Measurements from ENCODE around the gene PRDM5. TPM values are rescaled to one million over a fixed set of nuclear protein-coding genes. Genes with fewer than 3 reads are reported as not detected.

PRDM5 gene
- total RNA-seq, 1 experiment from 2014 or later = 5.1 TPM

DNA sequence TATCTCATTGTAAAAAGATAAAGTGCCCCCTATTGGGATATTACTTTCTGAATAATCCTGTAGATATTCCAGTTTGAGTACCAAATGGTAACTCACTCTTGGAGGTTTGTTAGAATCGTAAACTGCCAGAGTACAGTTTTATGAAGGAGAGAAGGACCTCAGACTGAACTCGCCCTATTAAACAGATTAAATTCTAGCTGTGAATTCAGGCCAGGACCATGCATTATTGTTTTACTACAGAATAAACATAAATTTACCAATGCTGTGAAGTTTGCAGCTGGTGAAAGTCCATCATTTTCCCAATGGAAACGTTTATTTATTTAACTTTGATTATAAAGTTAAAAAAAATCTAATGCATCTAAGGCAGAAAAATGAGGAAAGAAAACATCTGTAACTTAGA lies 20.2 kb upstream of the PRDM5 start (continued):
- TF ChIP-seq, protein P1, sequence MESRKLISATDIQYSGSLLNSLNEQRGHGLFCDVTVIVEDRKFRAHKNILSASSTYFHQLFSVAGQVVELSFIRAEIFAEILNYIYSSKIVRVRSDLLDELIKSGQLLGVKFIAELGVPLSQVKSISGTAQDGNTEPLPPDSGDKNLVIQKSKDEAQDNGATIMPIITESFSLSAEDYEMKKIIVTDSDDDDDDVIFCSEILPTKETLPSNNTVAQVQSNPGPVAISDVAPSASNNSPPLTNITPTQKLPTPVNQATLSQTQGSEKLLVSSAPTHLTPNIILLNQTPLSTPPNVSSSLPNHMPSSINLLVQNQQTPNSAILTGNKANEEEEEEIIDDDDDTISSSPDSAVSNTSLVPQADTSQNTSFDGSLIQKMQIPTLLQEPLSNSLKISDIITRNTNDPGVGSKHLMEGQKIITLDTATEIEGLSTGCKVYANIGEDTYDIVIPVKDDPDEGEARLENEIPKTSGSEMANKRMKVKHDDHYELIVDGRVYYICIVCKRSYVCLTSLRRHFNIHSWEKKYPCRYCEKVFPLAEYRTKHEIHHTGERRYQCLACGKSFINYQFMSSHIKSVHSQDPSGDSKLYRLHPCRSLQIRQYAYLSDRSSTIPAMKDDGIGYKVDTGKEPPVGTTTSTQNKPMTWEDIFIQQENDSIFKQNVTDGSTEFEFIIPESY (IDR thresholded peaks at IDR 0.05; ENCODE audit: extremely low read depth, insufficient replicate concordance, low read length) = no peak
- TF ChIP-seq JUND (IDR thresholded peaks at IDR 0.05) = no peak
- no peak for TF ChIP-seq EZH2 (IDR thresholded peaks at IDR 0.05)
- TF ChIP-seq TCF7L2 (IDR thresholded peaks at IDR 0.05; ENCODE audit: borderline replicate concordance, extremely low read depth, insufficient read depth, insufficient read length) = no peak

GRCh38 chr4:120940547-120940946 lies 18.0 kb upstream of the PRDM5 start:
- no TSS peak for BruUV-seq (replicated peaks)
- no peak for DNase-seq (ENCODE audit: low read depth, low spot score)
- ATAC-seq = no peak
- no peak overlapping the region for H2AFZ ChIP-seq (ENCODE audit: low read depth, low read length, poor library complexity, severe bottlenecking)
- RAD21 ChIA-PET (ENCODE audit: low non-redundant PET in 1 of 2, low total read pairs in 2 of 2, uncharacterized antibody in 2 of 2, unreplicated experiment in 2 of 2) = no interaction called here
- intact Hi-C loops (cut with micrococcal nuclease) = no loop called here
- H3K36me3 ChIP-seq (ENCODE audit: control insufficient read depth in 1 of 2, insufficient read depth in 2 of 2, low read length in 2 of 2) = no peaks in the 10 kb centered on the region
- H3K79me2 ChIP-seq (ENCODE audit: insufficient read depth, low read length) = no peaks in the 10 kb centered on the region
- no peak overlapping the region for H3K4me2 ChIP-seq (ENCODE audit: low read length)
- no peak overlapping the region for H3K27ac ChIP-seq (ENCODE audit: low read depth, low read length)
- H3K4me3 ChIP-seq (replicated peaks in 1 of 2; ENCODE audit: low read depth in 1 of 2, low read length in 2 of 2) = no peak overlapping the region
- H3K27me3 ChIP-seq (ENCODE audit: insufficient read depth, low read length) = no peaks in the 10 kb centered on the region
- H4K20me1 ChIP-seq (ENCODE audit: insufficient read depth) = no peaks in the 10 kb centered on the region
- H3K9ac ChIP-seq (ENCODE audit: low read length) = no peak overlapping the region
- 0 out of 4 replicates have a peak, but pooled peaks cover 0 to 10% of the 10 kb centered on the region in 2 experiments for H3K9me3 ChIP-seq (ENCODE audit: control insufficient read depth in 1 of 2, insufficient read depth in 1 of 2, low read depth in 1 of 2, low read length in 2 of 2)
- no peaks in the 10 kb centered on the region for H3K4me1 ChIP-seq (ENCODE audit: control insufficient read depth in 1 of 2, insufficient read depth in 2 of 2, low read length in 2 of 2)
- TF ChIP-seq RAD21 (IDR thresholded peaks at IDR 0.05; ENCODE audit: low read depth) = peak; percentile 19; the same call in 1 of the 2 replicates
- no peak for TF ChIP-seq JUND (IDR thresholded peaks at IDR 0.05)
- CTCF ChIA-PET = no interaction called here
- POLR2A ChIA-PET = no interaction called here
- H3K9me2 ChIP-seq (ENCODE audit: insufficient read depth) = no peaks in the 10 kb centered on the region

GRCh38 chr4:120939693-120940092 lies 17.2 kb upstream of the PRDM5 start:
- Histone ChIP-seq H3K27ac (ENCODE audit: low read depth, low read length) (no peak overlapping the region), H3K9ac (ENCODE audit: low read length) (no peak overlapping the region), H3K4me2 (ENCODE audit: low read length) (no peak overlapping the region), H3K9me3 (ENCODE audit: control insufficient read depth in 1 of 2, insufficient read depth in 1 of 2, low read depth in 1 of 2, low read length in 2 of 2) (0 out of 4 replicates have a peak, but pooled peaks cover 0 to 10% of the 10 kb centered on the region in 2 experiments), H3K4me3 (replicated peaks in 1 of 2; ENCODE audit: low read depth in 1 of 2, low read length in 2 of 2) (no peak overlapping the region), H3K9me2 (ENCODE audit: insufficient read depth) (no peaks in the 10 kb centered on the region), H3K27me3 (ENCODE audit: insufficient read depth, low read length) (no peaks in the 10 kb centered on the region), H3K36me3 (ENCODE audit: control insufficient read depth in 1 of 2, insufficient read depth in 2 of 2, low read length in 2 of 2) (no peaks in the 10 kb centered on the region), H2AFZ (ENCODE audit: low read depth, low read length, poor library complexity, severe bottlenecking) (no peak overlapping the region), H3K4me1 (ENCODE audit: control insufficient read depth in 1 of 2, insufficient read depth in 2 of 2, low read length in 2 of 2) (no peaks in the 10 kb centered on the region), H4K20me1 (ENCODE audit: insufficient read depth) (no peaks in the 10 kb centered on the region), H3K79me2 (ENCODE audit: insufficient read depth, low read length) (no peaks in the 10 kb centered on the region)
- ChIA-PET CTCF (no interaction called here), POLR2A (no interaction called here), RAD21 (ENCODE audit: low non-redundant PET in 1 of 2, low total read pairs in 2 of 2, uncharacterized antibody in 2 of 2, unreplicated experiment in 2 of 2) (no interaction called here)
- TF ChIP-seq, protein P2, sequence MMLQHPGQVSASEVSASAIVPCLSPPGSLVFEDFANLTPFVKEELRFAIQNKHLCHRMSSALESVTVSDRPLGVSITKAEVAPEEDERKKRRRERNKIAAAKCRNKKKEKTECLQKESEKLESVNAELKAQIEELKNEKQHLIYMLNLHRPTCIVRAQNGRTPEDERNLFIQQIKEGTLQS (IDR thresholded peaks at IDR 0.05) = no peak
- TF ChIP-seq, protein P1 (IDR thresholded peaks at IDR 0.05; ENCODE audit: extremely low read depth, insufficient replicate concordance, low read length) = no peak
- no peak for TF ChIP-seq SIN3A (IDR thresholded peaks at IDR 0.05; ENCODE audit: low read depth)
- no peak for DNase-seq (ENCODE audit: low read depth, low spot score)
- no TSS peak for BruUV-seq (replicated peaks)
- intact Hi-C loops (cut with micrococcal nuclease) = no loop called here
- no peak for ATAC-seq
